ENCODE measurements around the gene CARMIL1. TPM values are rescaled to one million over a fixed set of nuclear protein-coding genes. Genes with fewer than 3 reads are reported as not detected.
"Not testable (repeated sequence)": the region's sequence is repeated elsewhere in the genome, so short reads cannot be mapped to it uniquely, and the experiment has no call there.

CARMIL1 gene
- polyA plus RNA-seq, 1 donor: 2.4 TPM

- DNase-seq: no peak
These were observed 1.3 kb upstream of the CARMIL1 start for GRCh38 chr6:25277857-25278256.

- DNase-seq: no peak
These were observed 787 bp upstream of the CARMIL1 start for GRCh38 chr6:25278261-25278913.

GRCh38 chr6:25279748-25280343 is 672 bp downstream of the CARMIL1 start:
- no peak for DNase-seq

GRCh38 chr6:25280344-25281074 is 1.3 kb downstream of the CARMIL1 start:
- no peak for DNase-seq

GRCh38 chr6:25286891-25287290 is 7.7 kb downstream of the CARMIL1 start:
- no peak for DNase-seq

- no peak for DNase-seq
These were observed 8.8 kb downstream of the CARMIL1 start for GRCh38 chr6:25287941-25288340.

- DNase-seq: no peak
These were observed 9.3 kb downstream of the CARMIL1 start for GRCh38 chr6:25288518-25288917.

- DNase-seq: no peak
These were observed 11.3 kb downstream of the CARMIL1 start for GRCh38 chr6:25290306-25291060.

GRCh38 chr6:25292384-25292783 is 13.2 kb downstream of the CARMIL1 start:
- DNase-seq: no peak

- no peak for DNase-seq
These were observed 16.5 kb downstream of the CARMIL1 start for GRCh38 chr6:25295651-25296050.

GRCh38 chr6:25296217-25296905 is 17.2 kb downstream of the CARMIL1 start:
- DNase-seq: no peak

GRCh38 chr6:25297039-25297441 is 17.9 kb downstream of the CARMIL1 start:
- DNase-seq: no peak

- no peak for DNase-seq
These were observed 18.8 kb downstream of the CARMIL1 start for GRCh38 chr6:25297823-25298522.

GRCh38 chr6:25298523-25298865 is 19.3 kb downstream of the CARMIL1 start:
- not testable (repeated sequence) for DNase-seq

GRCh38 chr6:25301362-25301761 is 22.2 kb downstream of the CARMIL1 start:
- DNase-seq: no peak

GRCh38 chr6:25302151-25302550 is 23.0 kb downstream of the CARMIL1 start:
- no peak for DNase-seq

- DNase-seq: no peak
These were observed 23.5 kb downstream of the CARMIL1 start for GRCh38 chr6:25302677-25303128.

- DNase-seq: no peak
These were observed 24.1 kb downstream of the CARMIL1 start for GRCh38 chr6:25303254-25303653.

- no peak for DNase-seq
These were observed 27.2 kb downstream of the CARMIL1 start for GRCh38 chr6:25306379-25306778.

GRCh38 chr6:25307805-25308494 is 28.8 kb downstream of the CARMIL1 start:
- no peak for DNase-seq

GRCh38 chr6:25309886-25310285 is 30.7 kb downstream of the CARMIL1 start:
- DNase-seq: no peak

Data from hindlimb muscle (tissue), 1 donor.